Activated T-helper 1 cell treated with anti-CD3 and anti-CD28 coated beads, Interleukin-2, amount 50 U/mL, for 16 hours (primary cell): ENCODE measurements around the gene SLIRP.
"Not testable (repeated sequence)": the region's sequence is repeated elsewhere in the genome, so short reads cannot be mapped to it uniquely, and the experiment has no call there.

Experiments
- DNase-seq, 2 donors: peaks; one replicate each; pipeline ENCODE4 v3.0.0-alpha.2; 2020; ENCODE audit warnings: low read depth in 1 of 2, low spot score in 1 of 2

The SLIRP gene

DNA sequence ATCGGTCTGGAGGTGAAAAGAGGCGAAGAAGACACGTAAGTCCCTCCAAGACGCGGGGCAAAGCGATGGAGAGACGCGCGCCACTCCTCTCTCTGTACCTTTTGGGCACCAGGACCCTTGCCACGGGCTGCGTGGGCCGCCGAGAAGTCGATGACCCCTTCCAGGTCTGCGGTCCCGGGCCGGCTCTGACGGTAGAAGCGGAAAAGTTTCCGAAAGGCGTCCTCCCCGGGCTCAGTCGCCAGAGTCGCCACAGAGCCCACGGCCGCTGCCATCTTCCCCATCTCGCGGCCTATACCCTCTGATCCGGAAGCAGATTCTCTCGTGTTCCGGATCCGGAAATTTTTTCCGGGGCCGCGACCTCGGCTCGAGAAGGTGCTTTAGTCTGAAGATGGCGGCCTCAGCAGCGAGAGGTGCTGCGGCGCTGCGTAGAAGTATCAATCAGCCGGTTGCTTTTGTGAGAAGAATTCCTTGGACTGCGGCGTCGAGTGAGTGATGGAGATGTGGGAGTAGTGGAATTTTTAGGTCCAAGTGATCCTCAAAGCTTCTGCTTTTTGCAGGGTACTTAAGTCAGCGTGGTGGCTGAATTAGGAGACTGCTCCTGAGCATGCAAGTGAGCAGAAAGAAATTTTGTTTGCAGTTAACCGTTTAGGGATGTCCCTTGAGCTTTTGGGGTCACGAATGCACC lies at the start of gene SLIRP, which contains the start of gene ALKBH1:
TSS of gene SLIRP (plus strand) at position 380 of the 685 bp plus-strand sequence. CDS start at position 389, 9 bp downstream.
TSS of gene ALKBH1 (minus strand) at position 300 of the 685 bp plus-strand sequence. CDS start at position 281, 19 bp downstream.
- DNase-seq = peak; percentile 69 to 80

DNA sequence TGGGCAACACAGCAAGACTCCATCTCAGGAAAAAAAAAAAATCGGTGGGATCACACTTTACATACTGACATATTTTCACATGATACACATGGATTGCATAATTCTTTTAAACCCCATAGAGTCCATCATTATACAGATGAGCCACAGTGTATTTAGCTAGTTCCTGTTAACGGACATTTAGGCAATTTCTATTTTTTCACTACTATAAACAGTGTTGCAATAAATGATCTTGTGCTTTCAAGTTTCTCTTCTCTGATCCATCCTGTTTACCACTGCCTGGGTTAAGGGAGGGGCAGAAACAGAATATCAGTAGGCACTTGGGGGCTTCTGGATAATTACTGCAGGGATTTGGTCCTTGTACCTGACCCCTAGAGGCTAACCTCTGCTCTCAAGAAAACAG lies 48.1 kb upstream of the SLIRP start:
- DNase-seq = no peak

DNA sequence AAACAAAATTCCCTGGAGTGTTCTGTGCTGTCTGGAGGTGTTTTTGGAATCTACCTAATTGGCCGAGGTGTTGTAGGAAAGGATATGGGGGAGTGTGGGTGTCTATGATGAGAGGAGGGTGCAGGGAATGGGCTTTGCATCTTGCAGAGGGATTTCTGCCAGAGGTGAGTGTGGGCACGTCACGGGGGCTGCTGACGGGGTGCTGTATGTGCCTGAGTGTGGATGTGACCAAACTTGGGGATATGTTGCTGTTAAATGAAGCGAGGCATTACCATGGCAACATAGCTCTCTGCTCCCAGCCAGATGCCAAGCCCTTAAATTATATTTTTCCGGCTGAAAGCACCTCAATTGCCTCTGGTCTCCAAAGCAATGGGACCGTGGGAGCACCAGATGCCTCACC lies 47.1 kb upstream of the SLIRP start:
- DNase-seq = no peak

GRCh38 chr14:77661562-77661961 lies 46.3 kb upstream of the SLIRP start:
- DNase-seq = not testable (repeated sequence)

DNA sequence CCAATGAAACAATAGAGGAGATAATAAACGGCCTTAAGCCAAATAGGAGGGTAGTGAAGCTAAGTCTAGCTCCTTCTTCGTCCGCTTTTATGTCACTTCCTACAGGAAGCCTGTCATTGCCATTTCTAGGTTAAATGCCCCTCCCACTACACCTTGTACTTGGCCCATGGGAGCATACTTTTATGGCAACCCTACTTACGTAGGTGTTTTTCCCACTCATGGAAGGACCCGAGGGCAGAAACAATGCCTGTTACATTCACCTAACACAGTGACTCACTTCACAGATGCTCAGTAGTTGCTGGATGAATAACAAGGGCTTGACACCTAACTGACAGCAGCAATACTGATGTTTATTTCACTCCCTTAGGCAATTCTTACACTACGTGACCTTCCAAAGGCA lies 44.6 kb upstream of the SLIRP start:
- DNase-seq = no peak

GRCh38 chr14:77667331-77667730 lies 40.6 kb upstream of the SLIRP start:
- DNase-seq = no peak

DNA sequence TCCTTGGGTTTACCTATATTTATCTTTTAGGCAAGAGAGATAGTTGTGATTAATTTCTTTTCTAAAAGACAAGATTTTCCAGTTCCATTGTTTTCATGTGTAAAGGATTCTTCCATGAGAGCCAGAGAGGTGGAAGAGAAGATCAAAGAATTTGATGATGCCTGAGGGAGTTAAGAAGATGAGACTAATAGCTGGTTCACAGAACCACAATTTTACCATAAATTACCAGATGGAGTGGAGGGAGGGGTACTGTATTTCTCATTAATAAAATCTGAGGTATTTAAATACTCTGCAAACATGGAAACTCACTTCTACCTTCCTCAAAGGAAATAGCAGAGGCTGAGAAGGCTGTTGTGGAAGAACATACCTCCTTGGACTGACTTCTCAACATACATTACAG lies 34.7 kb upstream of the SLIRP start:
- no peak for DNase-seq

DNA sequence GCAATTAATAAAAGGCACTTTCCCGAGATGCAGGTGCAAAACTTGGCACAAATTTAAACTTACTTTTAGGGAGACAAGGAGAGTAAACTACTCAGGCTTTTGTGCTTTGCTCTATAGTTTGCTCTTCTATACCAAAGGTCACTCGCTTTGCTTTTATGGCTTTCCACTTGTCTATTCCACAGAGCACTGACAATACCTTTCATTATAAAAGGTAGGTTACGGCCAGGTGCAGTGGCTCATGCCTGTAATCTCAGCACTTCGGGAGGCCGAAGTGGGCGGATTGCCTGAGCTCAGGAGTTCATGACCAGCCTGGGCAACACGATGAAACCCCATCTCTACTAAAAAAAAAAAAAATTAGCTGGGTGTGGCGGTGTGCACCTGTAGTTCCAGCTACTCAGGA lies 33.0 kb upstream of the SLIRP start:
- DNase-seq = no peak

DNA sequence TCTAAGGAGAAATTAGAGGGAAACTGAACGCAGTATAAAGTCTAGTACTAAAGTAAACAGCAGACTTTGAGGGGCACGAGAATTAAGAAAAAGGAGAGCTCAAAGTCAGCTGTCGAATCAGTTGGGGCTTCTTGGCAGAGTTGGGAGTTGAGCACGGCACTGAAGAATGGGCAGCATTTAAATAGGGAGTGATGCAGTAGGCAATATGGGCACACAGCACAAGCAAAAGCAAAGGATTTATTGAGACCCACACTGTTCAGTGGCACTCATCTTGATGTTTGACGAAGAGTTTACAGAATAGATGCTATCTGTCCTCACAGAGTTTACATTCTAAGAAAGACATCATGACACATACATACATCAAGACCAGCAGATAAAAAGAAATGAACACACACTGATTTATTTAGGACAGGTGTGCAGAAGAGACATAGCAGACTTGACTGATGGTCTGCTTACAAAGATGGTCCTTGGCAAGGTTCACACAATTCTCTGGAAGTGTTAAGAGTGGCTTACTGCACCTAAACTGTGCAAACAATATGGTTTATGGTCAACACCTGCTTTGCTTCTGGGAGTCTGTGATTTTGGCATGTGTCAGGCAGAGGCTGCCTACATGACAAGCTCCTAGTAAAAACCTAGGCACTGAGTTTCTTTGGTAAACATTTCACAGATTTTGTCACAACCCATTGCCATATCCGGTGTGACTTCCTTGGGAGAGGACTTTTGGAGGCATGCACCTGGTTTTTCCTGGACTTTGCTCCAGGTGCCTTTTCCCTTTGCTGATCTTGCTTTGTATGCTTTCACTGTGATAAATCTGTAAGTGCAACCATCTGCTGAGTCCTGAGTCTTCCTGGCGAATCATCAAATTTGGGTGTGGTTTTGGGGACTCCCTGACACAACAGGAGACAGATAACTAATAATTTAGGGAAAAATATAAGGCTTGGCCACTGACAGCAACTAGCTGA lies 26.4 kb upstream of the SLIRP start:
- DNase-seq = no peak

- no peak for DNase-seq
These were observed 25.7 kb upstream of the SLIRP start for GRCh38 chr14:77682158-77682553.

GRCh38 chr14:77691259-77691658 lies 16.6 kb upstream of the SLIRP start:
- DNase-seq = no peak

GRCh38 chr14:77707355-77707723 lies 564 bp upstream of the SLIRP start:
- DNase-seq = no peak

- no peak for DNase-seq
These were observed 846 bp downstream of the SLIRP start for GRCh38 chr14:77708749-77709148.

- DNase-seq = no peak
These were observed 1.5 kb downstream of the SLIRP start for GRCh38 chr14:77709412-77709811.

DNA sequence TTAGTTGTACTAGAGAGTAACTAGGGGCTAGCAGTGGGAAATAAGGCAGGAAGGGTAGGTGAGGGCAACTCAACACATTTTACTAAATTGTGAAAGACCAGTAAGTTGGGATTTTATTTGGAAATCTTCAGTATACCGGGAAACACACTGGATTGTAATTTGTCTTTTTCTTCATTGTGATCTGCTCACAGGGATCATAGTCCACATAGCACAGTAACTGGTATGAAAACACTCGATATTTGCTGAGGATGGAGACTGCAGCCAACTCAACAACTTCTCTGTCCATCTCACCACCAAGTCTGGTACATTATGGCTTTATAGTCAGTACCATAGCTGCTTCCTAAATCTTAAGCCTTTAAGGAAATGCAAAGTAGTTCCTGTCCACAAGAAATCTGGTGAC lies 2.5 kb downstream of the SLIRP start:
- no peak for DNase-seq

- no peak for DNase-seq
These were observed 7.0 kb downstream of the SLIRP start for GRCh38 chr14:77714926-77715325.

DNA sequence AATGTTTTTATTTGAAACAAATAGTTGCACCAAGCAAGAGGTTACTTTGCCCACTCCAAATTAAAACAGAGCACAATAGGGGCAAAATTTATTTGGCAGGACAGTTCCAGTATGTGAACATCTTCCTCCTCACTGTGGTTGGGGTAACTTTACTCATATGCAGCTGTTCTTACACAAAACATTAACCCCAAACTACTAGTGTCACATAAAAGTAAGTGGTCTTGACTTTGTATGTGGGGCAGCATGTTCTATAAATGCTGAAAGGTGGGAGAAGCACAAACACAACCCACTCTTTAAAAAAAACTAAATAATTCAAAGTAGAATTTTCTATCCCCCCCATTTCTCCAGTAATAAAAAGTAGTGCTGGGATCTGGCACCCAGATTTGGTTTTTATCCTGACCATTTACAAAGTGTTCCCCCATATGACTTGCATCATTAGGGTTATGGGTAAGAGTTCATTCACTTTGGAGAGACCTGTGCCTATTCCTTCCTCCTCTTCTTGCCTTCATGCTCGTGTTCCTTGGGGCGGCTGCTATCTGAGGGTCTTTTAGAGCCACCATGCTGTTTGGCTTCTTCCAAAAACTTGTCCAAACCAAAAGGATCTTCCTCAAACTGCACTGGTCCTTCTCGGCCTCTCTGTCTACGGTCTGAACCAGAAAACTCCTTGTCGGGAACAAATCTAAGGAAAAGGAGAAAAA lies 9.9 kb downstream of the SLIRP start:
- DNase-seq = no peak

GRCh38 chr14:77721437-77721836 lies 13.5 kb downstream of the SLIRP start:
- no peak for DNase-seq

DNA sequence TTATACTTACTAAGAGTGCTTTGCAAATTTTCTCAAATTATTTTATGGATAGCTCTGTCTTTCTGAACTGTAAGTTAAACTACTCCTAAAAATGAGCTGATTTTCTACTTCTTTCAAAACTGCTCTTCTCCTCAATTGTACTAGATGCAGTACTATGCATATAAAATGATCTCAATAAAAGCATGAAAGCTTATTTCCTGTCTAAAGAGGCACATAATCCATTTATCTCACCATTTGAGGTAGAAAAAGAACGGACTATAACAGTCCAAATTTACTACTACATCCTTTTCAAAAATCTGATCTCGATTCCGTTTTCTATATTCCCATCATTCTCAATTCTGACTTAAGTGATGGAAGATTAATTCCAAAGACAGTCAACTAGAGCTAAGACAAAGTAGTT lies 14.4 kb downstream of the SLIRP start:
- DNase-seq = no peak

- no peak for DNase-seq
These were observed 23.1 kb downstream of the SLIRP start for GRCh38 chr14:77730976-77731497.

GRCh38 chr14:77738559-77739250 lies 30.8 kb downstream of the SLIRP start:
- no peak for DNase-seq
